ENCODE results near the gene BRWD1.

BRWD1 gene

DNA sequence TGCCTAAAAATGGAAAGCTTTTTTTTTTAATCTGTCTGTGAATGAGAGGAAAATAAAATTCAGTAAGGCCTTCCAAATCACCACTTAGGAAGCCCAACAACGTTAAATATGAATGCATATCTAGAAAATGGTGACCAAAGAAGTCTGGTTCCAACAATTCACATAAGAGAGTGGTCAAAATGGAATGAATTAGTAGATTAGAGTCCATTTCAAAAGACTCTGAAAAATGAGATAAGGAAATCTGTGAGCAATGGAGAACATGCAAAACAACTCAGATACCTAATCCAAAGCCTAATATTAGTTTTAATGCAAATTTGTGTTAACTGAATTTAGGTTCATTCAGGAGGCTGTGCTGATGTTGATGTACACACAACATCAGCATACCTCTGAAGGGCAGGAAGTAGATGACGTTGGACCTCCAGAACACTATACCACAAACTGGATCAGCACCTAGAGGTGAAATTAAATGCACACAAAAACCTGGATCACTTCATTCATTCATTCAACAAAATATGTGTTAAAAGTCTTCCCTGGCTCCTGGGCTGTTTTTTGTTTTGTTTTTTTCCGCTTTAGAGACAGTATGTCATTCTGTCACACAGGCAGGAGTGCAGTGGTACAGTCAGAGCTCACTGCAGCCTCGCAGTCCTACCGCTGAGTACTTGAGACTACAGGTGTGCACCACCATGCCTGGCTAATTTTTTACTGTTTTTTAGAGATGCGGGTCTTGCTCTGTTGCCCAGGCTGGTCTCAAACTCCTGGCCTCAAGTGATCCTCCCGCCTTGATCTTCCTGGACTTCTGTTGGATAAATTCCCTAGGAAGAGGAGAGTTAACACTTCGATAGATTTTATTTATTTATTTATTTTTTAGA is 4.9 kb upstream of the BRWD1 start (continued):
- TF ChIP-seq POU6F1 (CRISPR knock-in tag; IDR thresholded peaks at IDR 0.05; ENCODE audit: borderline replicate concordance, low read depth) (no peak), ESRRG (CRISPR knock-in tag; IDR thresholded peaks at IDR 0.05) (no peak)

- no peak for ATAC-seq
- no peak for TF ChIP-seq ESRRG (CRISPR knock-in tag; IDR thresholded peaks at IDR 0.05)
- TF ChIP-seq ZFP30 (CRISPR knock-in tag; IDR thresholded peaks at IDR 0.05) = no peak
- TF ChIP-seq RARB (CRISPR knock-in tag; IDR thresholded peaks at IDR 0.05) = no peak
- no peak for TF ChIP-seq CSDC2 (CRISPR knock-in tag; IDR thresholded peaks at IDR 0.05)
- TF ChIP-seq POU6F1 (CRISPR knock-in tag; IDR thresholded peaks at IDR 0.05; ENCODE audit: borderline replicate concordance, low read depth) = no peak
- no peak for TF ChIP-seq ARNTL (CRISPR knock-in tag; IDR thresholded peaks at IDR 0.05; ENCODE audit: borderline replicate concordance, low read depth)
- TF ChIP-seq, protein P1, sequence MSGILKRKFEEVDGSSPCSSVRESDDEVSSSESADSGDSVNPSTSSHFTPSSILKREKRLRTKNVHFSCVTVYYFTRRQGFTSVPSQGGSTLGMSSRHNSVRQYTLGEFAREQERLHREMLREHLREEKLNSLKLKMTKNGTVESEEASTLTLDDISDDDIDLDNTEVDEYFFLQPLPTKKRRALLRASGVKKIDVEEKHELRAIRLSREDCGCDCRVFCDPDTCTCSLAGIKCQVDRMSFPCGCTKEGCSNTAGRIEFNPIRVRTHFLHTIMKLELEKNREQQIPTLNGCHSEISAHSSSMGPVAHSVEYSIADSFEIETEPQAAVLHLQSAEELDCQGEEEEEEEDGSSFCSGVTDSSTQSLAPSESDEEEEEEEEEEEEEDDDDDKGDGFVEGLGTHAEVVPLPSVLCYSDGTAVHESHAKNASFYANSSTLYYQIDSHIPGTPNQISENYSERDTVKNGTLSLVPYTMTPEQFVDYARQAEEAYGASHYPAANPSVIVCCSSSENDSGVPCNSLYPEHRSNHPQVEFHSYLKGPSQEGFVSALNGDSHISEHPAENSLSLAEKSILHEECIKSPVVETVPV (CRISPR knock-in tag; IDR thresholded peaks at IDR 0.05) = no peak
- TF ChIP-seq TOX (CRISPR knock-in tag; IDR thresholded peaks at IDR 0.05; ENCODE audit: borderline replicate concordance) = no peak
- TF ChIP-seq ZFP3 (CRISPR knock-in tag; IDR thresholded peaks at IDR 0.05) = no peak
- no peak for TF ChIP-seq ZC3H10 (CRISPR knock-in tag; IDR thresholded peaks at IDR 0.05)
Observed at GRCh38 chr21:39317134-39318090, 4.0 kb upstream of the BRWD1 start.

DNA sequence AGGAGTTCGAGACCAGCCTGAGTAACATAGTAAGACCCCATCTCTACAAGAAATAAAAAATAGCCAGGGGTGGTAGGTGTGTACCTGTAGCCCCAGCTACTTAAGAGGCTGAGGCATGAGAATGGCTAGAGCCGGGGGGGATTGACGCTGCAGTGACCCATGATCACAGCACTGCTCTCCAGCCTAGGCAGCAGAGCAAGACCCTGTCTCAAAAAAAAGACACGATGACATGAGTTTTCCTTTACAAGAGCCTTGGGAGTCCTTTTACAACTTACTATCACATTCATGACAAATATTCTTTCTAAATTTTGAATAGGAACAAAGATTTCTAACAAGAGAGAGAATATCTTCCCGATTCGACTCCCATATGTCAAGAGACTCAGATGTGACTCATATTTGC is 3.3 kb upstream of the BRWD1 start:
- no peak for TF ChIP-seq PPARA (CRISPR knock-in tag; IDR thresholded peaks at IDR 0.05; ENCODE audit: borderline replicate concordance)
- TF ChIP-seq ZNF70 (CRISPR knock-in tag; IDR thresholded peaks at IDR 0.05) = no peak
- no peak for TF ChIP-seq CREB5 (CRISPR knock-in tag; IDR thresholded peaks at IDR 0.05; ENCODE audit: low read depth)
- no peak for TF ChIP-seq ESRRG (CRISPR knock-in tag; IDR thresholded peaks at IDR 0.05)
- no peak for TF ChIP-seq ZC3H10 (CRISPR knock-in tag; IDR thresholded peaks at IDR 0.05)
- TF ChIP-seq ZFP3 (CRISPR knock-in tag; IDR thresholded peaks at IDR 0.05) = no peak
- no peak for ATAC-seq

GRCh38 chr21:39315603-39316445 is 2.4 kb upstream of the BRWD1 start:
- no peak for ATAC-seq
- no peak for TF ChIP-seq BACH2 (CRISPR knock-in tag; IDR thresholded peaks at IDR 0.05; ENCODE audit: borderline replicate concordance)
- TF ChIP-seq, protein P2, sequence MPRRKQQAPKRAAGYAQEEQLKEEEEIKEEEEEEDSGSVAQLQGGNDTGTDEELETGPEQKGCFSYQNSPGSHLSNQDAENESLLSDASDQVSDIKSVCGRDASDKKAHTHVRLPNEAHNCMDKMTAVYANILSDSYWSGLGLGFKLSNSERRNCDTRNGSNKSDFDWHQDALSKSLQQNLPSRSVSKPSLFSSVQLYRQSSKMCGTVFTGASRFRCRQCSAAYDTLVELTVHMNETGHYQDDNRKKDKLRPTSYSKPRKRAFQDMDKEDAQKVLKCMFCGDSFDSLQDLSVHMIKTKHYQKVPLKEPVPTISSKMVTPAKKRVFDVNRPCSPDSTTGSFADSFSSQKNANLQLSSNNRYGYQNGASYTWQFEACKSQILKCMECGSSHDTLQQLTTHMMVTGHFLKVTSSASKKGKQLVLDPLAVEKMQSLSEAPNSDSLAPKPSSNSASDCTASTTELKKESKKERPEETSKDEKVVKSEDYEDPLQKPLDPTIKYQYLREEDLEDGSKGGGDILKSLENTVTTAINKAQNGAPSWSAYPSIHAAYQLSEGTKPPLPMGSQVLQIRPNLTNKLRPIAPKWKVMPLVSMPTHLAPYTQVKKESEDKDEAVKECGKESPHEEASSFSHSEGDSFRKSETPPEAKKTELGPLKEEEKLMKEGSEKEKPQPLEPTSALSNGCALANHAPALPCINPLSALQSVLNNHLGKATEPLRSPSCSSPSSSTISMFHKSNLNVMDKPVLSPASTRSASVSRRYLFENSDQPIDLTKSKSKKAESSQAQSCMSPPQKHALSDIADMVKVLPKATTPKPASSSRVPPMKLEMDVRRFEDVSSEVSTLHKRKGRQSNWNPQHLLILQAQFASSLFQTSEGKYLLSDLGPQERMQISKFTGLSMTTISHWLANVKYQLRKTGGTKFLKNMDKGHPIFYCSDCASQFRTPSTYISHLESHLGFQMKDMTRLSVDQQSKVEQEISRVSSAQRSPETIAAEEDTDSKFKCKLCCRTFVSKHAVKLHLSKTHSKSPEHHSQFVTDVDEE (CRISPR knock-in tag; IDR thresholded peaks at IDR 0.05) = no peak
- no peak for TF ChIP-seq OSR1 (CRISPR knock-in tag; IDR thresholded peaks at IDR 0.05)
- TF ChIP-seq CSDC2 (CRISPR knock-in tag; IDR thresholded peaks at IDR 0.05) = no peak
- no peak for TF ChIP-seq SNAI2 (CRISPR knock-in tag; IDR thresholded peaks at IDR 0.05)
- TF ChIP-seq PPARA (CRISPR knock-in tag; IDR thresholded peaks at IDR 0.05; ENCODE audit: borderline replicate concordance) = no peak
- TF ChIP-seq ZNF8 (CRISPR knock-in tag; IDR thresholded peaks at IDR 0.05) = no peak
- TF ChIP-seq ZFP3 (CRISPR knock-in tag; IDR thresholded peaks at IDR 0.05) = no peak
- TF ChIP-seq ZC3H10 (CRISPR knock-in tag; IDR thresholded peaks at IDR 0.05) = no peak
- TF ChIP-seq RARB (CRISPR knock-in tag; IDR thresholded peaks at IDR 0.05) = no peak
- no peak for TF ChIP-seq ZNF70 (CRISPR knock-in tag; IDR thresholded peaks at IDR 0.05)
- no peak for TF ChIP-seq ZNF565 (CRISPR knock-in tag; conservative IDR thresholded peaks at IDR 0.05; ENCODE audit: low read depth)

All from SK-N-SH treated with all-trans-retinoic acid at 6 μM for 48 hours (cell line).